ENCODE results near the gene ITGB8. TPM values are rescaled to one million over a fixed set of nuclear protein-coding genes. Genes with fewer than 3 reads are reported as not detected.

The ITGB8 gene
- total RNA-seq, 1 experiment from 2014 or later, result 183 TPM

GRCh38 chr7:20284771-20285143 is 45.9 kb upstream of the ITGB8 start:
- TF ChIP-seq, protein P1, sequence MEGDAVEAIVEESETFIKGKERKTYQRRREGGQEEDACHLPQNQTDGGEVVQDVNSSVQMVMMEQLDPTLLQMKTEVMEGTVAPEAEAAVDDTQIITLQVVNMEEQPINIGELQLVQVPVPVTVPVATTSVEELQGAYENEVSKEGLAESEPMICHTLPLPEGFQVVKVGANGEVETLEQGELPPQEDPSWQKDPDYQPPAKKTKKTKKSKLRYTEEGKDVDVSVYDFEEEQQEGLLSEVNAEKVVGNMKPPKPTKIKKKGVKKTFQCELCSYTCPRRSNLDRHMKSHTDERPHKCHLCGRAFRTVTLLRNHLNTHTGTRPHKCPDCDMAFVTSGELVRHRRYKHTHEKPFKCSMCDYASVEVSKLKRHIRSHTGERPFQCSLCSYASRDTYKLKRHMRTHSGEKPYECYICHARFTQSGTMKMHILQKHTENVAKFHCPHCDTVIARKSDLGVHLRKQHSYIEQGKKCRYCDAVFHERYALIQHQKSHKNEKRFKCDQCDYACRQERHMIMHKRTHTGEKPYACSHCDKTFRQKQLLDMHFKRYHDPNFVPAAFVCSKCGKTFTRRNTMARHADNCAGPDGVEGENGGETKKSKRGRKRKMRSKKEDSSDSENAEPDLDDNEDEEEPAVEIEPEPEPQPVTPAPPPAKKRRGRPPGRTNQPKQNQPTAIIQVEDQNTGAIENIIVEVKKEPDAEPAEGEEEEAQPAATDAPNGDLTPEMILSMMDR (IDR thresholded peaks at IDR 0.05; ENCODE audit: unreplicated experiment), result no peak
- Mint-ChIP-seq H3K9me3 (ENCODE audit: low read depth, unreplicated experiment) (peaks cover 7% of the 10 kb centered on the region), H3K36me3 (ENCODE audit: insufficient read depth, unreplicated experiment) (peaks cover 6% of the 10 kb centered on the region), H3K27ac (ENCODE audit: unreplicated experiment) (peak overlapping the region; percentile 39), H3K4me3 (ENCODE audit: low read depth, unreplicated experiment) (no peak overlapping the region), H3K4me1 (ENCODE audit: low read depth, unreplicated experiment) (peaks cover 65% of the 10 kb centered on the region), H3K27me3 (ENCODE audit: unreplicated experiment) (no peaks in the 10 kb centered on the region)
- CTCF ChIA-PET, result no interaction called here
- no peak for DNase-seq
- BruUV-seq (replicated peaks), result no TSS peak
- intact Hi-C loops (cut with micrococcal nuclease; ENCODE audit: unreplicated experiment), result no loop called here

GRCh38 chr7:20287317-20287716 is 43.4 kb upstream of the ITGB8 start:
- H3K36me3 Mint-ChIP-seq (ENCODE audit: insufficient read depth, unreplicated experiment), result peaks cover 6% of the 10 kb centered on the region
- DNase-seq, result no peak
- TF ChIP-seq, protein P1 (IDR thresholded peaks at IDR 0.05; ENCODE audit: unreplicated experiment), result no peak
- H3K4me1 Mint-ChIP-seq (ENCODE audit: low read depth, unreplicated experiment), result peaks cover 72% of the 10 kb centered on the region
- no TSS peak for BruUV-seq (replicated peaks)
- H3K27ac Mint-ChIP-seq (ENCODE audit: unreplicated experiment), result peak overlapping the region; percentile 73
- CTCF ChIA-PET, result interaction anchor here (1.3 to 1.8 kb wide), 2 partner anchors 13 to 68 kb away, joined by 4 to 5 read pairs; no protein-coding TSS in a partner anchor
- no peaks in the 10 kb centered on the region for H3K27me3 Mint-ChIP-seq (ENCODE audit: unreplicated experiment)
- intact Hi-C loops (cut with micrococcal nuclease; ENCODE audit: unreplicated experiment), result loop anchor here (1.0 kb wide), 1 partner anchor 70 kb away; the partner anchor contains the start of gene MACC1
- peak overlapping the region; percentile 20 for H3K4me3 Mint-ChIP-seq (ENCODE audit: low read depth, unreplicated experiment)
- peaks cover 7% of the 10 kb centered on the region for H3K9me3 Mint-ChIP-seq (ENCODE audit: low read depth, unreplicated experiment)

GRCh38 chr7:20288036-20288435 is 42.7 kb upstream of the ITGB8 start:
- H3K27me3 Mint-ChIP-seq (ENCODE audit: unreplicated experiment), result no peaks in the 10 kb centered on the region
- H3K9me3 Mint-ChIP-seq (ENCODE audit: low read depth, unreplicated experiment), result peaks cover 10% of the 10 kb centered on the region
- intact Hi-C loops (cut with micrococcal nuclease; ENCODE audit: unreplicated experiment), result no loop called here
- TF ChIP-seq, protein P1 (IDR thresholded peaks at IDR 0.05; ENCODE audit: unreplicated experiment), result no peak
- peaks cover 6% of the 10 kb centered on the region for H3K36me3 Mint-ChIP-seq (ENCODE audit: insufficient read depth, unreplicated experiment)
- H3K4me1 Mint-ChIP-seq (ENCODE audit: low read depth, unreplicated experiment), result peaks cover 73% of the 10 kb centered on the region
- DNase-seq, result peak; percentile 41
- peak overlapping the region; percentile 1 for H3K4me3 Mint-ChIP-seq (ENCODE audit: low read depth, unreplicated experiment)
- BruUV-seq (replicated peaks), result no TSS peak
- peak overlapping the region; percentile 73 for H3K27ac Mint-ChIP-seq (ENCODE audit: unreplicated experiment)
- CTCF ChIA-PET, result interaction anchor here (1.3 to 1.8 kb wide), 2 partner anchors 13 to 69 kb away, joined by 4 to 5 read pairs; no protein-coding TSS in a partner anchor

GRCh38 chr7:20290505-20291111 is 40.1 kb upstream of the ITGB8 start:
- DNase-seq, result no peak
- BruUV-seq (replicated peaks), result no TSS peak
- intact Hi-C loops (cut with micrococcal nuclease; ENCODE audit: unreplicated experiment), result no loop called here
- peaks cover 70% of the 10 kb centered on the region for H3K4me1 Mint-ChIP-seq (ENCODE audit: low read depth, unreplicated experiment)
- CTCF ChIA-PET, result interaction anchor here (0.6 to 1.5 kb wide), 3 partner anchors 31 to 307 kb away, joined by 3 to 4 read pairs (median 3); no protein-coding TSS in a partner anchor
- no peak overlapping the region for H3K4me3 Mint-ChIP-seq (ENCODE audit: low read depth, unreplicated experiment)
- H3K27ac Mint-ChIP-seq (ENCODE audit: unreplicated experiment), result peak overlapping the region; percentile 11
- H3K27me3 Mint-ChIP-seq (ENCODE audit: unreplicated experiment), result no peaks in the 10 kb centered on the region
- peaks cover 6% of the 10 kb centered on the region for H3K36me3 Mint-ChIP-seq (ENCODE audit: insufficient read depth, unreplicated experiment)
- peaks cover 10% of the 10 kb centered on the region for H3K9me3 Mint-ChIP-seq (ENCODE audit: low read depth, unreplicated experiment)
- TF ChIP-seq, protein P1 (IDR thresholded peaks at IDR 0.05; ENCODE audit: unreplicated experiment), result no peak
